ENCODE data around the gene CYP27A1. TPM values are rescaled to one million over a fixed set of nuclear protein-coding genes. Genes with fewer than 3 reads are reported as not detected.

The CYP27A1 gene
- total RNA-seq, 1 donor from 2014 or later: 30.0 TPM

DNA sequence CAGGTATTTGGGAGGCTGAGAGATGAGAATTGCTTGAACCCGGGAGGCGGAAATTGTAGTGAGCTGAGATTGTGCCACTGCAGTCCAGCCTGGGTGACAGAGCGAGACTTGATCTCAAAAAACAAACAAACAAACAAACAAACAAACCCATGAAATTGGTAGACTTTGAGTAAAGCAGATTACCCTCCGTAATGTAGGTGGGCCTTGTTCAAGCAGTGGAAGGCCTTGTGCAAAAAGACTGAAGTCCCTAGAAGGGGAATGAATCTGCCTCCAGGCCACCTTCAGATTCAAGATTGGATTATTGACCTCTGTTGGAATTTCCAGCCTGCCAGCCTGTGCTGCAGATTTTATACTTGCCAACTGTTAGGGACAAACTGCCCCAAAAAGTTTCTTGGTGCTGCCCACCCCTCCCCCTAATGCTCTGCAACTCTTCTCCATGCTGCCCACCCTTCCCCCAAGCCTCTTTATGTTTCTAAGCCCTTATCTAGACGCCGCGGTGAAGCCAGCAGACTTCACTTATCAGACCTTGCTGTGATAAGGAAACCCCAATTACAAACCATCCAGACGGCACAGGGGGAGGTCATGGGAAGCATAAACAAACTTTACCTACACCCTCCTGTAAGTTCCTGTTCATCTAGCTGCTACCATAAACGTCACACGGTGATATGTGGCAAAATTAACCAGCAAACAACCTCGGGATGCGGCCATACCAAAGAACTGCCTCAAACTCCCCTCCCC lies 17.0 kb downstream of the CYP27A1 start:
- no peaks in the 10 kb centered on the region for H3K9me3 ChIP-seq
- H3K27me3 ChIP-seq: no peaks in the 10 kb centered on the region
- H3K4me1 ChIP-seq: peaks cover 17% of the 10 kb centered on the region
- no peak overlapping the region for H3K27ac ChIP-seq
- no peaks in the 10 kb centered on the region for H3K36me3 ChIP-seq
- no peak for TF ChIP-seq POLR2A (IDR thresholded peaks at IDR 0.05)
- no peak for TF ChIP-seq POLR2AphosphoS5 (IDR thresholded peaks at IDR 0.05; ENCODE audit: insufficient read depth in 1 of 2, low read depth in 1 of 2)
- TF ChIP-seq, protein P1, sequence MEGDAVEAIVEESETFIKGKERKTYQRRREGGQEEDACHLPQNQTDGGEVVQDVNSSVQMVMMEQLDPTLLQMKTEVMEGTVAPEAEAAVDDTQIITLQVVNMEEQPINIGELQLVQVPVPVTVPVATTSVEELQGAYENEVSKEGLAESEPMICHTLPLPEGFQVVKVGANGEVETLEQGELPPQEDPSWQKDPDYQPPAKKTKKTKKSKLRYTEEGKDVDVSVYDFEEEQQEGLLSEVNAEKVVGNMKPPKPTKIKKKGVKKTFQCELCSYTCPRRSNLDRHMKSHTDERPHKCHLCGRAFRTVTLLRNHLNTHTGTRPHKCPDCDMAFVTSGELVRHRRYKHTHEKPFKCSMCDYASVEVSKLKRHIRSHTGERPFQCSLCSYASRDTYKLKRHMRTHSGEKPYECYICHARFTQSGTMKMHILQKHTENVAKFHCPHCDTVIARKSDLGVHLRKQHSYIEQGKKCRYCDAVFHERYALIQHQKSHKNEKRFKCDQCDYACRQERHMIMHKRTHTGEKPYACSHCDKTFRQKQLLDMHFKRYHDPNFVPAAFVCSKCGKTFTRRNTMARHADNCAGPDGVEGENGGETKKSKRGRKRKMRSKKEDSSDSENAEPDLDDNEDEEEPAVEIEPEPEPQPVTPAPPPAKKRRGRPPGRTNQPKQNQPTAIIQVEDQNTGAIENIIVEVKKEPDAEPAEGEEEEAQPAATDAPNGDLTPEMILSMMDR (IDR thresholded peaks at IDR 0.05): no peak
- intact Hi-C loops (cut with DNase I): no loop called here
- no peak for DNase-seq (ENCODE audit: extremely low spot score in 2 of 2)
- no peak overlapping the region for H3K4me3 ChIP-seq

DNA sequence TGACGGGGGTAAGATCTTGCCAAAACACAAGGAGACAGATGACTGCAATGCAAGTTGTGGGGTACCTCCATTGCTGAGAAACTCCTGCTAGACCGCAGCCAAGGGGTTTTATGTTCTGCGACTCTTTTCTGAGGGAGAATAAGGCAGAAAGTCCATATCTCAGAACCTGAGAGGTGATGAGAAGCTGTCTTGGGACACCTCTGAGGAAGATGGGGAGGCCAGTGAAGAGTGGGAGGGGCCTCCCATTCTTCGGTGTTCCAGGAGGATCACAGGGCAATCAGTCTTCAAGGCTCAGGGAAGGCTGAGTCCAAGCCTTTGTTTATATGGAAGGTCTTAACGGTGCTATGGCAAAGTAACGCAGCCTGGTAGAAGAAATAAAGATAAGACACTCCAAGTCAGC lies 18.0 kb downstream of the CYP27A1 start:
- TF ChIP-seq POLR2AphosphoS5 (IDR thresholded peaks at IDR 0.05; ENCODE audit: insufficient read depth in 1 of 2, low read depth in 1 of 2) (no peak), POLR2A (IDR thresholded peaks at IDR 0.05) (no peak)
- TF ChIP-seq, protein P1 (IDR thresholded peaks at IDR 0.05): no peak
- no peaks in the 10 kb centered on the region for H3K36me3 ChIP-seq
- H3K9me3 ChIP-seq: peaks cover 5% of the 10 kb centered on the region
- DNase-seq (ENCODE audit: extremely low spot score in 2 of 2): no peak
- no peaks in the 10 kb centered on the region for H3K27me3 ChIP-seq
- peaks cover 20% of the 10 kb centered on the region for H3K4me1 ChIP-seq
- intact Hi-C loops (cut with DNase I): no loop called here
- H3K27ac ChIP-seq: no peak overlapping the region
- no peak overlapping the region for H3K4me3 ChIP-seq

DNA sequence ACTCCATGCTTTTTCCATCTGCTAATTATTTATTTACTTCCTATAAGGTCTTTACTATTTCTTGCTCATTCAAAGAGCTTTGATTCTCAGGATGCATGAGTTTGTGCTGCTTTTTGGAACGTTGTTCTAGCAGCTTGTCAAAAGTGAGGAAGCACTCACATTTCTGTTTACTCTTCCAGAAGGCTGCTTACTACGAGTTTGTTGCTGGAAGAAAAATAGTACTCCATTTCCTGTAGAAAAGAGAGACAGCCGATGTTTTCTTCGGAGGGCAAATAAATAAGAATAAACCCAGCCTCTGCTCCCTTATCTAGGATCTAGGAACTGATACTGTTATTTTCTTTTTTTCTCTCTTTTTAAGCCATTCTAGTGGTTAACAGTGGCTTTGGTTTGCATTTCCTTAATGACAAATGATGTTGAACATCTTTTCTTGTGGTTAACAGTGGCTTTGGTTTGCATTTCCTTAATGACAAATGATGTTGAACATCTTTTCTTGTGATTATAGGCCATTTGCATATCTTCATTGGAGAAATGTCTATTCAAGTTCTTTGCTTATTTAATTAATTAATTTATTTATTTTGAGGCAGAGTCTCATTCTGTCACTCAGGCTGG lies 20.5 kb downstream of the CYP27A1 start:
- peak overlapping the region; percentile 51 for H3K27ac ChIP-seq
- TF ChIP-seq POLR2AphosphoS5 (IDR thresholded peaks at IDR 0.05; ENCODE audit: insufficient read depth in 1 of 2, low read depth in 1 of 2) (no peak), POLR2A (IDR thresholded peaks at IDR 0.05) (no peak)
- TF ChIP-seq, protein P1 (IDR thresholded peaks at IDR 0.05): no peak

DNA sequence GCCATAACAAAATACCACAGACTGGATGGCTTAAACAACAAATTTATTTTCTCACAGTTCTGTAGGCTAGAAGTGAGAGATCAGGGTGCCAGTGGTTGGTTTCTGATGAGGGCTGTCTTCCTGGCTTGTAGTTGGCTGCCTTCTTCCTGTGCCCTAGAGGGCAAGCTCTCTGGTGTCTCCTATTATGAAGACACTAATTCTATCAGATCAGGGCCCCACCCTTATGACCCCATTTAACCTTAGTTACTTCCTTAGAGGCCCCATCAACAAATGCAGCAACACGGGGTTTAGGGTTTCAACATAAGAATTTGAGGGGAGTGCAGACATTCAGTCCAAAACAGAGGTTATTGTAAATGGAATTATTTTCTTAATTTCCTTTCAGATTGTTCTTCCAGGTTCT lies 22.9 kb downstream of the CYP27A1 start:
- Histone ChIP-seq H3K4me1 (peaks cover 40% of the 10 kb centered on the region), H3K27me3 (no peaks in the 10 kb centered on the region), H3K4me3 (no peak overlapping the region), H3K36me3 (no peaks in the 10 kb centered on the region), H3K27ac (peak overlapping the region; percentile 33), H3K9me3 (peaks cover 5% of the 10 kb centered on the region)
- TF ChIP-seq, protein P1 (IDR thresholded peaks at IDR 0.05): no peak
- TF ChIP-seq POLR2AphosphoS5 (IDR thresholded peaks at IDR 0.05; ENCODE audit: insufficient read depth in 1 of 2, low read depth in 1 of 2) (no peak), POLR2A (IDR thresholded peaks at IDR 0.05) (no peak)
- DNase-seq (ENCODE audit: extremely low spot score in 2 of 2): peak in 1 of 2 donors; percentile 27
- intact Hi-C loops (cut with DNase I): no loop called here

More for the DNA sequence above, 20.5 kb downstream of the CYP27A1 start:
- no peak for DNase-seq (ENCODE audit: extremely low spot score in 2 of 2)
- intact Hi-C loops (cut with DNase I): no loop called here
- H3K9me3 ChIP-seq: peaks cover 5% of the 10 kb centered on the region
- no peaks in the 10 kb centered on the region for H3K36me3 ChIP-seq
- H3K4me1 ChIP-seq: peaks cover 42% of the 10 kb centered on the region
- no peak overlapping the region for H3K4me3 ChIP-seq
- H3K27me3 ChIP-seq: no peaks in the 10 kb centered on the region

DNA sequence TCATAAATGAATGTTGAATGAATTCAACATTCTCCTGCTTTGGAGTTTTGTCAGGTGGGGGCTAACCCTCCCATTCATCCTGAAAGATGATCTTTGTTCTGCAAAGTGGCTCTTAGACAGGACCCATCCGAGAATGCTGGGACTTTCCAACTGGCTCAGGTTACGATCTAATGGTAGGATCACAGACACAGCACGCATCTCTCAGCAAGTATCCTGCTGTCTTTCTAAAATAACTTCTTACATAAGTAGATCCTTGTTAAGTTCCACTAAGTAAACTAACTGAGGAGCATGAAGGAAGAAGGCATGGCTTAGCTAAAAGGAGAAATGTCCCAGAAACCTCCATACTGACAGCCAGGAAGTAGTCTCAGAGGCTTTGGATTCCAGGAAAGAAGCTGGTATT lies 23.7 kb downstream of the CYP27A1 start:
- no peak for DNase-seq (ENCODE audit: extremely low spot score in 2 of 2)
- intact Hi-C loops (cut with DNase I): no loop called here
- Histone ChIP-seq H3K36me3 (no peaks in the 10 kb centered on the region), H3K4me1 (peaks cover 36% of the 10 kb centered on the region), H3K27me3 (no peaks in the 10 kb centered on the region), H3K9me3 (peaks cover 5% of the 10 kb centered on the region), H3K27ac (peak overlapping the region; percentile 75), H3K4me3 (no peak overlapping the region)
- TF ChIP-seq, protein P1 (IDR thresholded peaks at IDR 0.05): no peak
- TF ChIP-seq POLR2A (IDR thresholded peaks at IDR 0.05): no peak

Data from vagina (tissue), 2 donors.